GM12878 (cell line): ENCODE data around the gene APOC4. TPM values are rescaled to one million over a fixed set of nuclear protein-coding genes. Genes with fewer than 3 reads are reported as not detected.
"Not testable (repeated sequence)": the region's sequence is repeated elsewhere in the genome, so short reads cannot be mapped to it uniquely, and the experiment has no call there.

Source experiments
- ATAC-seq: fragments of 200-7000 bp; cut with Tn5 transposase; 3 replicates; pipeline ENCODE4 v1.9.1; 2020; ENCODE audit warnings: mild to moderate bottlenecking, moderate library complexity
- BruUV-seq: library from RNA; stranded (reverse); fragments of 400-500 nt; replicated peaks from 2 replicates; lab custom pipeline; 2021; lab: Mats Ljungman, UMichigan
- CTCF ChIA-PET: fragments of 300-600 bp; sonication (Branson Sonifier 250); formaldehyde crosslinking; extraction: SDS; loops from one replicate; lab custom pipeline; 2021; ENCODE audit warnings: inconsistent platforms; lab: Yijun Ruan, JAX
- POLR2A ChIA-PET: fragments of 350-600 bp; formaldehyde crosslinking; extraction: SDS; loops from one replicate; lab custom pipeline; 2021; ENCODE audit warnings: inconsistent platforms; lab: Charles Lee
- RAD21 ChIA-PET: fragments of 300-600 bp; sonication (Branson Sonifier 250); formaldehyde crosslinking; loops from one replicate; lab custom pipeline; 2023; ENCODE audit warnings: antibody characterized with exemption; ENCODE audit not compliant: unreplicated experiment; lab: Charles Lee
- SMC1A ChIA-PET: fragments of 300-600 bp; sonication (Branson Sonifier 250); formaldehyde crosslinking; loops from one replicate; lab custom pipeline; 2023; ENCODE audit not compliant: unreplicated experiment, uncharacterized antibody; lab: Charles Lee
- DNase-seq: peaks from one replicate; pipeline ENCODE4 v3.0.0-alpha.2; 2011; ENCODE audit warnings: low read depth, low spot score
- FAIRE-seq: peaks from 3 replicates; lab custom pipeline; 2011; peaks lifted over from hg19 to GRCh38; lab: Jason Lieb, UNC
- H2AFZ ChIP-seq: 2 replicates; pipeline ENCODE4 v1.6.0; 2011; ENCODE audit warnings: low read depth, low read length, control low read depth; ENCODE audit not compliant: control insufficient read depth
- H3K27ac ChIP-seq: 2 replicates; pipeline ENCODE4 v1.5.1; 2011; ENCODE audit warnings: control low read depth; ENCODE audit not compliant: control insufficient read depth, insufficient read depth
- H3K27me3 ChIP-seq, 2 experiments: replicated peaks in 1 of 2; 2 replicates each; pipeline versions ENCODE4 v1.6.0 to v1.6.1; 2011; ENCODE audit warnings: low read length in 1 of 2; ENCODE audit not compliant: control insufficient read depth in 2 of 2, insufficient read depth in 2 of 2
- H3K36me3 ChIP-seq, 2 experiments: 2 replicates each; pipeline ENCODE4 v1.5.1; 2011; ENCODE audit warnings: low read length in 1 of 2; ENCODE audit not compliant: control insufficient read depth in 2 of 2, insufficient read depth in 2 of 2
- H3K4me1 ChIP-seq: 2 replicates; pipeline ENCODE4 v1.6.1; 2011; ENCODE audit warnings: mild to moderate bottlenecking, low read length, moderate library complexity, mixed read lengths; ENCODE audit not compliant: control insufficient read depth, insufficient read depth
- H3K4me2 ChIP-seq: 2 replicates; pipeline ENCODE4 v1.6.0; 2011; ENCODE audit warnings: control low read depth; ENCODE audit not compliant: control insufficient read depth, insufficient read depth
- H3K4me3 ChIP-seq: fragments of 200-600 bp; sonication (generic); 2 replicates; pipeline ENCODE4 v1.5.1; 2016
- H3K79me2 ChIP-seq: 2 replicates; pipeline ENCODE4 v1.6.0; 2011; ENCODE audit warnings: low read length; ENCODE audit not compliant: control insufficient read depth, insufficient read depth
- H3K9ac ChIP-seq: 2 replicates; pipeline ENCODE4 v1.8.0; 2011; ENCODE audit warnings: low read length, control low read depth, mixed read lengths; ENCODE audit not compliant: control insufficient read depth, insufficient read depth
- H3K9me3 ChIP-seq: replicated peaks from 3 replicates; pipeline ENCODE4 v1.5.1; 2011; ENCODE audit warnings: mild to moderate bottlenecking, low read length; ENCODE audit not compliant: control insufficient read depth, insufficient read depth
- H4K20me1 ChIP-seq: 2 replicates; pipeline ENCODE4 v1.6.0; 2011; ENCODE audit not compliant: control insufficient read depth, insufficient read depth
- ASH2L ChIP-seq: fragments of 300-600, 200-600 bp; sonication (generic); IDR thresholded peaks from 2 replicates; pipeline ENCODE4 v1.6.1; 2017; ENCODE audit warnings: low read depth, mild to moderate bottlenecking, borderline replicate concordance
- HDAC2 ChIP-seq: fragments of 200-600 bp; sonication (generic); IDR thresholded peaks from 2 replicates; pipeline ENCODE4 v1.6.1; 2017
- MYC ChIP-seq: IDR thresholded peaks from 2 replicates; pipeline ENCODE4 v1.6.1; 2011; ENCODE audit warnings: mild to moderate bottlenecking, low read length, moderate library complexity, inconsistent platforms; ENCODE audit not compliant: insufficient read depth, insufficient replicate concordance, insufficient read length, severe bottlenecking
- NR2F1 ChIP-seq: fragments of 450-650 bp; conservative IDR thresholded peaks from 2 replicates; pipeline ENCODE4 v1.6.1; 2017; ENCODE audit warnings: mild to moderate bottlenecking
- PKNOX1 ChIP-seq: fragments of 450-650 bp; IDR thresholded peaks from 2 replicates; pipeline ENCODE4 v1.6.1; 2016; ENCODE audit warnings: mild to moderate bottlenecking
- WGBS: methylation state at CpG from one replicate; pipeline ENCODE4 v1.1.6; 2016; ENCODE audit warnings: low lambda C conversion rate; ENCODE audit not compliant: insufficient replicate concordance, insufficient coverage; ENCODE audit errors: missing lambda C conversion rate; 5-methylcytosine and 5-hydroxymethylcytosine counted together
- in situ Hi-C: fragments of 300-500 bp; cut with MboI; formaldehyde crosslinking; loops from 9 replicates; pipeline ENCODE4 v1.14.3; 2018; ENCODE audit warnings: mixed read lengths
- intact Hi-C: fragments of 100-400 bp; cut with micrococcal nuclease; formaldehyde crosslinking; loops from one replicate; pipeline ENCODE4 v1.14.2; 2022; ENCODE audit not compliant: unreplicated experiment
- polyA plus RNA-seq, 11 experiments: library from polyadenylated mRNA; depleted of rRNA in 4 of 11; unstranded in 6 of 11; stranded (reverse) in 5 of 11; fragments of >200 nt; fragmentation: Nextera tagmentation in 4 of 11; fragmentation: Illumina TruSeq in 1 of 11; extraction: Ambion mirVana in 4 of 11; extraction: Trizol in 1 of 11; gene quantifications; 1 replicate in 1 of 11; 2 replicates in 10 of 11; pipeline versions ENCODE4 v1.2.1 to v1.2.3, GENCODE V29; 2011 to 2016; ENCODE audit warnings: inconsistent platforms in 2 of 11, missing spikeins in 2 of 11, low read depth in 1 of 11
- total RNA-seq, 4 experiments: library from RNA; depleted of rRNA in 3 of 4; stranded (reverse); fragments of >200 nt in 3 of 4; fragmentation: Illumina TruSeq in 1 of 4; extraction: Trizol in 1 of 4; gene quantifications; 2 replicates each; pipeline versions ENCODE4 v1.2.1 to v1.2.3, GENCODE V29; 2013 to 2021
- TF ChIP-seq, protein P1 (sequence below): IDR thresholded peaks from 2 replicates; pipeline ENCODE4 v1.6.1; 2011; ENCODE audit warnings: borderline replicate concordance, low read depth, mild to moderate bottlenecking, moderate library complexity, low read length; ENCODE audit not compliant: insufficient read depth, poor library complexity, severe bottlenecking

APOC4 gene
- total and polyA plus RNA-seq, 10 of the 15 experiments (the other 5 are each of a cell fraction or from before 2014, with no cell fraction given), result not detected

DNA sequence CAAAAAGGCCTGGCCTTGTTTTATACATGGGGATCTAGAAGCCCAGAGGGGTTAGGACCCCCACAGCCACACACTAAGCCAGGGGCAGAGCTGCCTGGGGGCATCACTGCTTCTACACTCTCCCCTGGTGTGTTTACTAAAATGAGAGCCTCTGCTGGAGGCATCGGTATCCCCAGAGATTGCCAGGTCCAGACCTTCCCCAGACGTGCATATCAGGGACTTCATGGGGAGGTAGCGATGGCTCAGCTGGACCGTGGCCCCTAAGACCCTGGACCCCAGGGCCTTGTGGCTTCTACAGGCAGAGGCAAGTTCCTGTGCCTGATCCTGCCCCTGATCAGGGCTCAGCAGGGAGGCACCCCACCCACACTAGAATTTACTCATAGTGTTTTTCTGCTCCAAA lies 26.6 kb downstream of the APOC4 start:
- Histone ChIP-seq H3K4me3 (no peak overlapping the region), H3K4me2 (no peak overlapping the region), H3K27me3 (no peaks in the 10 kb centered on the region), H3K9ac (no peak overlapping the region), H3K27ac (no peak overlapping the region), H2AFZ (no peak overlapping the region), H3K79me2 (no peaks in the 10 kb centered on the region; the same call in none of the 2 replicates), H3K9me3 (no peaks in the 10 kb centered on the region), H3K4me1 (no peaks in the 10 kb centered on the region), H3K36me3 (peaks cover 9 to 16% of the 10 kb centered on the region in 2 experiments), H4K20me1 (no peaks in the 10 kb centered on the region)
- no peak for FAIRE-seq
- no peak for DNase-seq
- RAD21 ChIA-PET, result no interaction called here
- POLR2A ChIA-PET, result no interaction called here
- intact Hi-C loops (no loop called here), in situ Hi-C loops (no loop called here)
- CTCF ChIA-PET, result no interaction called here
- no peak for TF ChIP-seq NR2F1
- TF ChIP-seq ASH2L, result no peak
- ATAC-seq, result no peak
- WGBS, result 91% methylated on average over 4 of the region's 4 CpGs
- TSS peak; percentile 63 for BruUV-seq
- SMC1A ChIA-PET, result no interaction called here

DNA sequence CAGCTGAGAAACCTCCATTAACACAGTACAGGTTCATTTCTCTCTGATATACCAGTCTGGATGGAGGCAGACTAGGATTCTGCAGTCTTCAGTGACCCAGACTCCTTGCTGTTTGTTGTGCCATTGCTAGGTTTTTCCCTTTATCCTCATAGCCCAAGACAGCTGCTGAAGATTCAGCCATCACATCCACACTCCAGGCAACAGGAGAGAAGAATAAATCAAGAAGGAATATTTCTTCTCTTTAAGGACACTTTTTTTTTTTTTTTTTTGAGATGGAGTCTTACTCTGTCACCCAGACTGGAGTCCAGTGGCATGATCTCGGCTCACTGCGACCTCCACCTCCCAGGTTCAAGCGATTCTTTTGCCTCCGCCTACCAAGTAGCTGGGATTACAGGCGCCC lies 27.4 kb downstream of the APOC4 start:
- Histone ChIP-seq H3K79me2 (no peaks in the 10 kb centered on the region; the same call in none of the 2 replicates), H3K27me3 (no peaks in the 10 kb centered on the region), H3K9ac (no peak overlapping the region), H3K27ac (no peak overlapping the region), H3K4me2 (no peak overlapping the region), H3K9me3 (no peaks in the 10 kb centered on the region), H3K4me3 (no peak overlapping the region), H3K4me1 (no peaks in the 10 kb centered on the region), H3K36me3 (peaks cover 12 to 20% of the 10 kb centered on the region in 2 experiments), H4K20me1 (no peaks in the 10 kb centered on the region), H2AFZ (no peak overlapping the region)
- in situ Hi-C loops (no loop called here), intact Hi-C loops (no loop called here)
- ChIA-PET POLR2A (no interaction called here), CTCF (interaction anchor here (0.6 kb wide), 1 partner anchor 159 kb away, joined by 3 read pairs; no protein-coding TSS in a partner anchor), SMC1A (no interaction called here), RAD21 (no interaction called here)
- no TSS peak for BruUV-seq
- ATAC-seq (no peak), FAIRE-seq (no peak), DNase-seq (no peak)
- 100% methylated on average over 5 of the region's 5 CpGs for WGBS
- TF ChIP-seq, protein P1, sequence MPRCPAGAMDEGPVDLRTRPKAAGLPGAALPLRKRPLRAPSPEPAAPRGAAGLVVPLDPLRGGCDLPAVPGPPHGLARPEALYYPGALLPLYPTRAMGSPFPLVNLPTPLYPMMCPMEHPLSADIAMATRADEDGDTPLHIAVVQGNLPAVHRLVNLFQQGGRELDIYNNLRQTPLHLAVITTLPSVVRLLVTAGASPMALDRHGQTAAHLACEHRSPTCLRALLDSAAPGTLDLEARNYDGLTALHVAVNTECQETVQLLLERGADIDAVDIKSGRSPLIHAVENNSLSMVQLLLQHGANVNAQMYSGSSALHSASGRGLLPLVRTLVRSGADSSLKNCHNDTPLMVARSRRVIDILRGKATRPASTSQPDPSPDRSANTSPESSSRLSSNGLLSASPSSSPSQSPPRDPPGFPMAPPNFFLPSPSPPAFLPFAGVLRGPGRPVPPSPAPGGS, result no peak
- TF ChIP-seq HDAC2 (no peak), PKNOX1 (no peak), MYC (no peak)

GRCh38 chr19:44971451-44971850 lies 29.4 kb downstream of the APOC4 start:
- H3K4me3 ChIP-seq, in situ Hi-C loops, BruUV-seq, H3K4me1 ChIP-seq, H3K79me2 ChIP-seq, H3K9me3 ChIP-seq, H3K4me2 ChIP-seq, H3K27me3 ChIP-seq, DNase-seq, SMC1A ChIA-PET, ATAC-seq, FAIRE-seq, intact Hi-C loops, H3K27ac ChIP-seq, RAD21 ChIA-PET, H2AFZ ChIP-seq, H4K20me1 ChIP-seq, H3K9ac ChIP-seq: not testable (repeated sequence)
- peaks cover 19 to 23% of the 10 kb centered on the region in 2 experiments for H3K36me3 ChIP-seq
- POLR2A ChIA-PET, result interaction anchor here (0.6 kb wide), 1 partner anchor 260 kb away, joined by 4 read pairs; no protein-coding TSS in a partner anchor
- 95% methylated on average over 6 of the region's 6 CpGs for WGBS
- CTCF ChIA-PET, result interaction anchor here (1.2 to 1.7 kb wide), 3 partner anchors 10 to 12 kb away, joined by 3 to 6 read pairs (median 5); no protein-coding TSS in a partner anchor
